ENCODE results near the gene DTHD1. TPM values are rescaled to one million over a fixed set of nuclear protein-coding genes. Genes with fewer than 3 reads are reported as not detected.

Gene DTHD1
- total and polyA plus RNA-seq, 10 donors: 0.18 to 12.2 (median 8.7) TPM

DNA sequence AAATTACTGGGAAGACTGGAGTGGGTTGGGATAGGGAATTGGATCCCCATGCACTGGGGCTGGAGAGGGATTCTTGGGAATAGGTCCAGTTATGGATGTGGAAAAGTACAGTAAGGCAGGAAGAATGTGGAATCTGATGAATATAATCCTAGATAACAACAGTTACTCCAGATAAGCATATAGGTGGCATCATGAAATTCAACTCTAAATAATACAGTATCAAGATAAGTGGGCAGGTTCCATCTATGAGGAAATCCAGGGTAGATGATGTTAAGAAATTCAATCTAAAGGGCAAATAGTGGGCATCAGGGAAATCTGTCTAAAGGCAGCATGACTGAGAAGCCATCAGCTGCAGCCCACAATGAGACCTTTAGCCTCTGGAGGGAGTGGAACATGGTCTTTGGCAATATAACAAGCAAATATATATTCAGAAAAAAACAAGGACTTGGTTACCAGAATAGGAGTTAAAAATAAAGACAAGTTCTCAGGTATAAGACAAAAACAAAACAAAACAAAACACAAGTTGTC lies 1.2 kb downstream of the DTHD1 start:
- peaks cover 0 to 13% (median 0%) of the 10 kb centered on the region in 6 donors for H3K4me1 ChIP-seq
- H3K27ac ChIP-seq: peak overlapping the region in 5 of 8 donors; percentile 34 to 84 (median 73)
- intact Hi-C loops (cut with DNase I; ENCODE audit: low total_unique reads): no loop called here
- no peaks in the 10 kb centered on the region for H3K9me3 ChIP-seq
- no peak for DNase-seq
- no peaks in the 10 kb centered on the region for H3K36me3 ChIP-seq
- TF ChIP-seq POLR2A (IDR thresholded peaks at IDR 0.05): no peak
- no peak for TF ChIP-seq CTCF (IDR thresholded peaks at IDR 0.05 in 8 of 11, conservative IDR thresholded peaks at IDR 0.05 in 3 of 11)
- TF ChIP-seq POLR2AphosphoS5 (IDR thresholded peaks at IDR 0.05): no peak
- H3K4me3 ChIP-seq: peak overlapping the region in 6 of 8 donors; percentile 0 to 48 (median 19)
- H3K27me3 ChIP-seq (replicated peaks in 1 of 7): no peaks in the 10 kb centered on the region

GRCh38 chr4:36283912-36284465 lies 2.6 kb downstream of the DTHD1 start:
- peak overlapping the region in 2 of 8 donors; percentile 1 to 48 for H3K4me3 ChIP-seq
- TF ChIP-seq POLR2AphosphoS5 (IDR thresholded peaks at IDR 0.05) (no peak), CTCF (IDR thresholded peaks at IDR 0.05 in 8 of 11, conservative IDR thresholded peaks at IDR 0.05 in 3 of 11) (no peak), POLR2A (IDR thresholded peaks at IDR 0.05) (no peak)
- WGBS, 5 donors: 80 to 92% (median 87%) methylated on average over 2 of the region's 2 CpGs
- H3K27me3 ChIP-seq (replicated peaks in 1 of 7): no peaks in the 10 kb centered on the region
- no peaks in the 10 kb centered on the region for H3K36me3 ChIP-seq
- H3K4me1 ChIP-seq: peaks cover 0 to 20% (median 3%) of the 10 kb centered on the region in 6 donors
- H3K27ac ChIP-seq: peak overlapping the region in 5 of 8 donors; percentile 2 to 84 (median 73)
- DNase-seq: no peak
- H3K9me3 ChIP-seq: no peaks in the 10 kb centered on the region
- intact Hi-C loops (cut with DNase I; ENCODE audit: low total_unique reads): no loop called here

GRCh38 chr4:36285784-36286480 lies 4.5 kb downstream of the DTHD1 start:
- H3K27ac ChIP-seq: peak overlapping the region; percentile 16 to 84 (median 64)
- intact Hi-C loops (cut with DNase I; ENCODE audit: low total_unique reads): no loop called here
- 57 to 66% (median 65%) methylated on average over 6 of the region's 6 CpGs for WGBS, 5 donors

More at GRCh38 chr4:36285784-36286480, 4.5 kb downstream of the DTHD1 start:
- no peaks in the 10 kb centered on the region for H3K36me3 ChIP-seq
- peak overlapping the region in 1 of 8 donors; percentile 32 for H3K4me3 ChIP-seq
- TF ChIP-seq POLR2A (IDR thresholded peaks at IDR 0.05): no peak
- peak in 1 of 11 experiments; percentile 17 for TF ChIP-seq CTCF (IDR thresholded peaks at IDR 0.05 in 8 of 11, conservative IDR thresholded peaks at IDR 0.05 in 3 of 11)
- peak in 1 of 3 donors; percentile 54 for TF ChIP-seq POLR2AphosphoS5 (IDR thresholded peaks at IDR 0.05)
- no peak for DNase-seq
- peaks cover 0 to 19% (median 4%) of the 10 kb centered on the region in 6 donors for H3K4me1 ChIP-seq
- H3K27me3 ChIP-seq (replicated peaks in 1 of 7): no peaks in the 10 kb centered on the region
- no peaks in the 10 kb centered on the region for H3K9me3 ChIP-seq
